Measurements from ENCODE around the gene FOXO1. TPM values are rescaled to one million over a fixed set of nuclear protein-coding genes. Genes with fewer than 3 reads are reported as not detected.

FOXO1 gene
- total RNA-seq, 4 donors from 2014 or later: 117 to 250 (median 159) TPM

DNA sequence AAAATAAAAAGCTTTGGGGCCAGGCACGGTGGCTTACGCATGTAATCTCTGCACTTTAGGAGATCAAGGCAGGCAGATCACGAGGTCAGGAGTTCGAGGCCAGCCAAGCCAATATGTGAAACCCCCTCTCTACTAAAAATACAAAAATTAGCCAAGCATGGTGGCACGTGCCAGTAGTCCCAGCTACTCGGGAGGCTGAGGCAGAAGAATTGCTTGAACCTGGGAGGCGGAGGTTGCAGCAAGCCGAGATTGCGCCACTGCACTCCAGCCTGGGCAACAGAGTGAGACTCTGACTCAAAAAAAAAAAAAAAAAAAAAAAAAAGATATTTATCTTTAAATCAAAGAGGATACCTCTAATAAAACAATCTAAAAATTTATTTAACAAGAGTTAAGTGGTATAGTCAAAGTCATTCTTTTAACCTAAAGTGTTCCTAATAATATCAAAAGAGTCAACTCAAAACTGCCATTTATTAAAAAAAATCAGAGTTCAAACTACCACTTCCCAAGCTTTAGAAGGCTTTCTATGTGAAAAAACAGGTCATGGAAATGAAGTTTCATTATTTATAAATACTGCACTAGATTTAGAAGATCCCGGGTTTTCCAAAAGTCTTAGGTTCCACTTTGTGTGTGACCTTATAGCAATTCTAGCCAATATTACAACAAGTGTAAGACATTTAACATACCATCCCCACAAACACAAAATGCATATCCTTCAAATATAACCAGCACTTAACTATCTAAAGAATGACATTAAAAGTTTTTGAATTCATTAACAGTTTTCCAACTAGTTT is 4.4 kb downstream of the FOXO1 start:
- H3K27me3 ChIP-seq: no peaks in the 10 kb centered on the region
- intact Hi-C loops (cut with DNase I; ENCODE audit: low total_unique reads): loop anchor here (5.0 to 10.0 kb wide), 4 partner anchors 50 to 403 kb away; partner anchors contain the start of gene WBP4
- no peak for ATAC-seq
- DNase-seq: no peak
- in situ Hi-C loops (cut with MboI; ENCODE audit: low sequenced_read_pairs in 4 of 4): loop anchor here (10.0 to 25.0 kb wide), 4 partner anchors 125 to 427 kb away; no protein-coding TSS in a partner anchor
- peaks cover 49 to 57% of the 10 kb centered on the region in 2 donors for H3K4me1 ChIP-seq
- peak overlapping the region; percentile 79 to 96 (median 90) for H3K4me3 ChIP-seq
- TF ChIP-seq, protein P1, sequence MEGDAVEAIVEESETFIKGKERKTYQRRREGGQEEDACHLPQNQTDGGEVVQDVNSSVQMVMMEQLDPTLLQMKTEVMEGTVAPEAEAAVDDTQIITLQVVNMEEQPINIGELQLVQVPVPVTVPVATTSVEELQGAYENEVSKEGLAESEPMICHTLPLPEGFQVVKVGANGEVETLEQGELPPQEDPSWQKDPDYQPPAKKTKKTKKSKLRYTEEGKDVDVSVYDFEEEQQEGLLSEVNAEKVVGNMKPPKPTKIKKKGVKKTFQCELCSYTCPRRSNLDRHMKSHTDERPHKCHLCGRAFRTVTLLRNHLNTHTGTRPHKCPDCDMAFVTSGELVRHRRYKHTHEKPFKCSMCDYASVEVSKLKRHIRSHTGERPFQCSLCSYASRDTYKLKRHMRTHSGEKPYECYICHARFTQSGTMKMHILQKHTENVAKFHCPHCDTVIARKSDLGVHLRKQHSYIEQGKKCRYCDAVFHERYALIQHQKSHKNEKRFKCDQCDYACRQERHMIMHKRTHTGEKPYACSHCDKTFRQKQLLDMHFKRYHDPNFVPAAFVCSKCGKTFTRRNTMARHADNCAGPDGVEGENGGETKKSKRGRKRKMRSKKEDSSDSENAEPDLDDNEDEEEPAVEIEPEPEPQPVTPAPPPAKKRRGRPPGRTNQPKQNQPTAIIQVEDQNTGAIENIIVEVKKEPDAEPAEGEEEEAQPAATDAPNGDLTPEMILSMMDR (IDR thresholded peaks at IDR 0.05 in 4 of 5, conservative IDR thresholded peaks at IDR 0.05 in 1 of 5): no peak
- no peak for TF ChIP-seq POLR2A (IDR thresholded peaks at IDR 0.05)
- peak overlapping the region; percentile 96 to 99 (median 98) for H3K27ac ChIP-seq
- no peaks in the 10 kb centered on the region for H3K9me3 ChIP-seq
- H3K36me3 ChIP-seq: no peaks in the 10 kb centered on the region

DNA sequence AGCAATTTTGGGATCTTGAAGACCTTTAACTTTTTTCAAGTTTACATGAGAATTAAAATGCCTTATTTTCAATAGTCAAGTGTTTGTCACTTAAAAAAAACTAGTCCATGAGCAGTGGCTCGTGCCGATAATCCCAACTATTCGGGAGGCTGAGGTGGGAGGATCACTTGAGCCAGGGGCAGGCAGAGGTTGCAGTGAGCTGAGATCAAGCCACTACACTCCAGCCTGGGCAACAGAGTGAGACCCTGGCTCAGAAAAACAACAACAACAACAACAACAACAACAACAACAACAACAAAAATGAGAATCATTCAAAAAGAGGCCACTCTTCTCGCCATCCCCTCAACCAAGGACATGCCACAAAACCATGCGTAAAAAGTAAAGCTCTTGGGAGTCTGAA is 5.7 kb downstream of the FOXO1 start:
- H3K4me1 ChIP-seq: peaks cover 60 to 69% of the 10 kb centered on the region in 2 donors
- intact Hi-C loops (cut with DNase I; ENCODE audit: low total_unique reads) (loop anchor here (5.0 to 10.0 kb wide), 4 partner anchors 48 to 404 kb away; partner anchors contain the start of gene WBP4), in situ Hi-C loops (cut with MboI; ENCODE audit: low sequenced_read_pairs in 4 of 4) (loop anchor here (10.0 to 25.0 kb wide), 4 partner anchors 123 to 426 kb away; no protein-coding TSS in a partner anchor)
- H3K4me3 ChIP-seq: peak overlapping the region in 3 of 4 donors; percentile 79 to 96 (median 84)
- DNase-seq: no peak
- TF ChIP-seq, protein P1 (IDR thresholded peaks at IDR 0.05 in 4 of 5, conservative IDR thresholded peaks at IDR 0.05 in 1 of 5): no peak
- TF ChIP-seq POLR2A (IDR thresholded peaks at IDR 0.05): no peak
- no peaks in the 10 kb centered on the region for H3K27me3 ChIP-seq
- no peak for ATAC-seq
- H3K27ac ChIP-seq: peak overlapping the region; percentile 96 to 99 (median 98)
- no peaks in the 10 kb centered on the region for H3K36me3 ChIP-seq
- H3K9me3 ChIP-seq: no peaks in the 10 kb centered on the region

DNA sequence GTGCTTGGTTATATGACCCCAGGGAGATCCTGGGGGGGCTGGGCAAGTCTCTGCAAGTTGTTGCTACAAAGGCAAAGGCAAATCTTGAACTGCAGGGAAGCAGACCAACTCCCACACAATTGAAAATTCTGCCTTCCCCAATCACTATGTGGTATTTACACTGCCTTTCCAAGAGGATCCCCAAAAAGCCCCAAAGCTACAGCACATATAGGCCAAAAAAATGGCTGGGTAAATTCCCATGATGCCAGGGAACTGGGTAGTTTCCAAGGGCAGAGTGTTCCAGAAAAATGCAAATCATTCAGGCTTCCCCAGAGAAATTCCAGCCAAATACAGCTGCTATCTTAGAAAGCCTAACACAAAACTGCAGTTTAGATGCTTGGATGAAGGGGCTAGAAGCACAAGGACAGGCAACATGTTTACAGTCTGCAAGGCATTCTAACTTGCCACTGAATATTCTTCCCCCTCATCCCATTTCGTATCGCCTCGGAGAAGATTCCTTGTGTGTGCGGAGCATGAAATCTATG is 6.2 kb downstream of the FOXO1 start:
- H3K4me3 ChIP-seq: peak overlapping the region; percentile 0 to 96 (median 82)
- in situ Hi-C loops (cut with MboI; ENCODE audit: low sequenced_read_pairs in 4 of 4): loop anchor here (10.0 to 25.0 kb wide), 4 partner anchors 123 to 425 kb away; no protein-coding TSS in a partner anchor
- ATAC-seq: no peak

DNA sequence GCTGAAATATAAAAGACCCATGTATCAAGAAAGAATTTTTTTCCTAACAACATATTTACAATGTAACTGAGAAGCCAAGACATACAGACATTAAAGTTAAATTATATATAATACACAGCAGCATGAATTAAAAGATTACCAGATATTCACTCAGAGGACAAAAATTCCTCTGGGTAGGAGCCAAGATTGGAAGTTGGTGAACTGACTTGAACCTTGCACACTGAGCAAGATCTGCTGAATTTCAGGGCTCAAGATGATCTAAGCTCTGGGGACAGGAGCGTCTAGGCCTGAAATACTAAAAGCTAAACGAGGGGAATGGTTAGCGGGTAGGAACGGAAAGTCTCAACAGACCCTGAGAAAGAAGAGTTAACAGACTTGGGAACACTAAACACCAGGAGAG is 8.5 kb downstream of the FOXO1 start:
- Histone ChIP-seq H3K27ac (peak overlapping the region; percentile 96 to 99 (median 98)), H3K4me1 (peaks cover 85 to 86% of the 10 kb centered on the region in 2 donors), H3K4me3 (peak overlapping the region in 2 of 4 donors; percentile 2 to 12), H3K27me3 (no peaks in the 10 kb centered on the region), H3K9me3 (no peaks in the 10 kb centered on the region), H3K36me3 (no peaks in the 10 kb centered on the region)
- intact Hi-C loops (cut with DNase I; ENCODE audit: low total_unique reads) (loop anchor here (1.0 kb wide), 1 partner anchor 12 kb away; no protein-coding TSS in a partner anchor), in situ Hi-C loops (cut with MboI; ENCODE audit: low sequenced_read_pairs in 4 of 4) (loop anchor here in 2 of 4 donors (25.0 kb wide), 2 partner anchors 121 to 421 kb away; no protein-coding TSS in a partner anchor)
- no peak for TF ChIP-seq POLR2A (IDR thresholded peaks at IDR 0.05)
- TF ChIP-seq, protein P1 (IDR thresholded peaks at IDR 0.05 in 4 of 5, conservative IDR thresholded peaks at IDR 0.05 in 1 of 5): no peak
- ATAC-seq (no peak), DNase-seq (no peak)

More for the DNA sequence above, 6.2 kb downstream of the FOXO1 start:
- Histone ChIP-seq H3K27me3 (no peaks in the 10 kb centered on the region), H3K4me1 (peaks cover 64 to 71% of the 10 kb centered on the region in 2 donors), H3K27ac (peak overlapping the region; percentile 96 to 99 (median 98)), H3K9me3 (no peaks in the 10 kb centered on the region), H3K36me3 (no peaks in the 10 kb centered on the region)
- intact Hi-C loops (cut with DNase I; ENCODE audit: low total_unique reads): loop anchor here (5.0 to 10.0 kb wide), 4 partner anchors 48 to 405 kb away; partner anchors contain the start of gene WBP4
- DNase-seq: no peak
- TF ChIP-seq, protein P1 (IDR thresholded peaks at IDR 0.05 in 4 of 5, conservative IDR thresholded peaks at IDR 0.05 in 1 of 5): no peak
- TF ChIP-seq POLR2A (IDR thresholded peaks at IDR 0.05): no peak

Measured in gastrocnemius medialis (tissue), 4 donors.